Activated T-cell treated with anti-CD3 and anti-CD28 coated beads for 24 hours (primary cell): Measurements from ENCODE around the gene FN1.

Experiments
- DNase-seq: peaks from one replicate; pipeline ENCODE4 v3.0.0-alpha.2; 2020; ENCODE audit warnings: low read depth

The FN1 gene

GRCh38 chr2:215441560-215442400, 5.9 kb upstream of the FN1 start:
- DNase-seq: no peak

- DNase-seq: no peak
These were observed 4.2 kb upstream of the FN1 start for GRCh38 chr2:215439980-215440512.

GRCh38 chr2:215439404-215439803, 3.5 kb upstream of the FN1 start:
- DNase-seq: no peak

- no peak for DNase-seq
These were observed 1.7 kb upstream of the FN1 start for GRCh38 chr2:215437614-215438013.

- DNase-seq: no peak
These were observed 1.1 kb upstream of the FN1 start for GRCh38 chr2:215436705-215437565.

GRCh38 chr2:215435280-215435869, 493 bp downstream of the FN1 start:
- DNase-seq: no peak

GRCh38 chr2:215434447-215435279, 1.2 kb downstream of the FN1 start:
- DNase-seq: no peak

GRCh38 chr2:215432759-215433594, 2.9 kb downstream of the FN1 start:
- no peak for DNase-seq

GRCh38 chr2:215431778-215432758, 3.8 kb downstream of the FN1 start:
- no peak for DNase-seq

GRCh38 chr2:215431290-215431689, 4.6 kb downstream of the FN1 start:
- no peak for DNase-seq

GRCh38 chr2:215430528-215431187, 5.2 kb downstream of the FN1 start:
- no peak for DNase-seq

- no peak for DNase-seq
These were observed 6.4 kb downstream of the FN1 start for GRCh38 chr2:215429424-215429823.

GRCh38 chr2:215428060-215428910, 7.6 kb downstream of the FN1 start:
- no peak for DNase-seq

- DNase-seq: no peak
These were observed 8.3 kb downstream of the FN1 start for GRCh38 chr2:215427585-215427984.

GRCh38 chr2:215425021-215425782, 10.7 kb downstream of the FN1 start:
- DNase-seq: no peak

GRCh38 chr2:215423928-215424540, 11.8 kb downstream of the FN1 start:
- no peak for DNase-seq

- no peak for DNase-seq
These were observed 12.6 kb downstream of the FN1 start for GRCh38 chr2:215423234-215423633.
